Upper lobe of left lung (tissue), 6 donors: Measurements from ENCODE around the gene CYP3A5. TPM values are rescaled to one million over a fixed set of nuclear protein-coding genes. Genes with fewer than 3 reads are reported as not detected.
"Not testable (repeated sequence)": the region's sequence is repeated elsewhere in the genome, so short reads cannot be mapped to it uniquely, and the experiment has no call there.

Source experiments
- ATAC-seq, 2 donors: fragments of 200-7000 bp; cut with Tn5 transposase; one replicate each; pipeline ENCODE4 v1.9.1; 2022; ENCODE audit warnings: mild to moderate bottlenecking in 2 of 2, moderate library complexity in 2 of 2; ENCODE audit not compliant: low FRiP score in 2 of 2
- DNase-seq, 2 donors: peaks; one replicate each; pipeline ENCODE4 v3.0.0-alpha.2; 2019 to 2020
- H3K27ac ChIP-seq, 4 donors: fragments of 200-600 bp; sonication (generic); one replicate each; pipeline ENCODE4 v1.5.1; 2016 to 2019
- H3K27me3 ChIP-seq, 4 donors: fragments of 200-600 bp; sonication (generic); one replicate each; pipeline ENCODE4 v1.5.1; 2017 to 2019
- H3K36me3 ChIP-seq, 4 donors: fragments of 200-600 bp; sonication (generic); one replicate each; pipeline ENCODE4 v1.5.1; 2016 to 2019
- H3K4me1 ChIP-seq, 4 donors: fragments of 200-600 bp; sonication (generic); one replicate each; pipeline ENCODE4 v1.5.1; 2018 to 2019
- H3K4me3 ChIP-seq, 4 donors: fragments of 200-600 bp; sonication (generic); one replicate each; pipeline ENCODE4 v1.5.1; 2017 to 2019; ENCODE audit warnings: mild to moderate bottlenecking in 2 of 4, moderate library complexity in 1 of 4
- H3K9me3 ChIP-seq, 4 donors: fragments of 200-600 bp; sonication (generic); one replicate each; pipeline ENCODE4 v1.5.1; 2018 to 2019
- CTCF ChIP-seq, 6 experiments: fragments of 450-650 bp in 4 of 6; fragments of 200-600 bp in 2 of 6; sonication (generic) in 2 of 6; IDR thresholded peaks; one replicate each; pipeline ENCODE4 v1.5.1; 2016 to 2019; ENCODE audit warnings: antibody characterized with exemption in 6 of 6
- EP300 ChIP-seq, 4 donors: sonication (generic); formaldehyde crosslinking; IDR thresholded peaks; one replicate each; pipeline ENCODE4 v1.5.1; 2017; ENCODE audit warnings: antibody characterized with exemption in 4 of 4, control low read depth in 2 of 4
- POLR2A ChIP-seq, 4 donors: fragments of 450-650 bp; IDR thresholded peaks; one replicate each; pipeline ENCODE4 v1.5.1; 2016 to 2017; ENCODE audit warnings: antibody characterized with exemption in 4 of 4, mild to moderate bottlenecking in 2 of 4
- POLR2AphosphoS5 ChIP-seq, 2 donors: sonication (generic); formaldehyde crosslinking; IDR thresholded peaks; one replicate each; pipeline ENCODE4 v1.5.1; 2017; ENCODE audit warnings: antibody characterized with exemption in 2 of 2
- WGBS, 2 donors: methylation state at CpG; one replicate each; pipeline ENCODE4 v1.1.5; 2017 to 2018; 5-methylcytosine and 5-hydroxymethylcytosine counted together
- total RNA-seq, 6 donors: library from RNA; depleted of rRNA in 4 of 6; stranded (reverse); fragments of >200 nt in 4 of 6; gene quantifications; one replicate each; pipeline versions ENCODE4 v1.1.0 to v1.2.1, GENCODE V29; 2016 to 2021
- donor health status: DM: no; HTN: no; CAD: no; lungs with moderate emphysema.
- donor health status: DM: no; HTN: yes; CAD: no; lungs with severe emphysema.

CYP3A5 gene
- total RNA-seq, result 10 to 100 TPM in 5 of 6 donors, 1 to 10 TPM in 1; 8.0 to 25.2 (median 14.2) TPM

- DNase-seq (no peak), ATAC-seq (peak in 1 of 2 donors; percentile 87)
- Histone ChIP-seq H3K9me3 (no peaks in the 10 kb centered on the region), H3K27ac (peak within 1 kb of the TSS in 3 of 4 donors; percentile 38 to 57 (median 42)), H3K36me3 (no peaks in the 10 kb centered on the region), H3K4me1 (peaks cover 0 to 10% (median 3%) of the 10 kb centered on the region in 4 donors), H3K4me3 (peak within 1 kb of the TSS in 3 of 4 donors; percentile 24 to 43 (median 29)), H3K27me3 (no peaks in the 10 kb centered on the region)
- WGBS, 2 donors, result 58 to 71% methylated on average over 10 of the region's 10 CpGs
- TF ChIP-seq EP300 (IDR thresholded peaks at IDR 0.05) (no peak), POLR2A (IDR thresholded peaks at IDR 0.05) (no peak), POLR2AphosphoS5 (IDR thresholded peaks at IDR 0.05) (peak in 1 of 2 donors; percentile 63)
Measured at GRCh38 chr7:99679400-99680191, at the start of gene CYP3A5. CYP3A5 (minus strand) TSS chr7:99679996; CDS start chr7:99679896, 100 bp downstream.

- Histone ChIP-seq H3K27me3 (no peaks in the 10 kb centered on the region), H3K4me3 (no peak overlapping the region), H3K27ac (no peak overlapping the region), H3K4me1 (peaks cover 0 to 21% (median 2%) of the 10 kb centered on the region in 4 donors), H3K36me3 (no peaks in the 10 kb centered on the region), H3K9me3 (no peaks in the 10 kb centered on the region)
- 89 to 93% methylated on average over 2 of the region's 2 CpGs for WGBS, 2 donors
- DNase-seq (no peak), ATAC-seq (no peak)
- no peak for TF ChIP-seq POLR2A (IDR thresholded peaks at IDR 0.05)
- no peak for TF ChIP-seq EP300 (IDR thresholded peaks at IDR 0.05)
- TF ChIP-seq POLR2AphosphoS5 (IDR thresholded peaks at IDR 0.05), result no peak
Measured at GRCh38 chr7:99728615-99729014, 48.8 kb upstream of the CYP3A5 start.

- DNase-seq, H3K27me3 ChIP-seq, H3K27ac ChIP-seq, ATAC-seq, H3K36me3 ChIP-seq, H3K4me1 ChIP-seq, H3K9me3 ChIP-seq, H3K4me3 ChIP-seq: not testable (repeated sequence)
- 87 to 89% methylated on average over 6 of the region's 6 CpGs for WGBS, 2 donors
Measured at GRCh38 chr7:99723201-99723600, 43.4 kb upstream of the CYP3A5 start.

- no peak overlapping the region for H3K4me3 ChIP-seq
- no peak for TF ChIP-seq POLR2AphosphoS5 (IDR thresholded peaks at IDR 0.05)
- H3K27ac ChIP-seq, result no peak overlapping the region
- H3K4me1 ChIP-seq, result no peaks in the 10 kb centered on the region
- ATAC-seq, result no peak
- no peaks in the 10 kb centered on the region for H3K27me3 ChIP-seq
- H3K36me3 ChIP-seq, result no peaks in the 10 kb centered on the region
- 61 to 66% methylated on average over 5 of the region's 5 CpGs for WGBS, 2 donors
- no peak for DNase-seq
- H3K9me3 ChIP-seq, result no peaks in the 10 kb centered on the region
Measured at GRCh38 chr7:99720800-99721595, 41.2 kb upstream of the CYP3A5 start.

GRCh38 chr7:99719996-99720769 is 40.4 kb upstream of the CYP3A5 start:
- Histone ChIP-seq H3K27ac (no peak overlapping the region), H3K27me3 (no peaks in the 10 kb centered on the region), H3K4me1 (no peaks in the 10 kb centered on the region), H3K9me3 (no peaks in the 10 kb centered on the region), H3K4me3 (no peak overlapping the region), H3K36me3 (no peaks in the 10 kb centered on the region)
- no peak for TF ChIP-seq CTCF (IDR thresholded peaks at IDR 0.05)
- TF ChIP-seq EP300 (IDR thresholded peaks at IDR 0.05), result no peak
- DNase-seq (no peak), ATAC-seq (no peak)
- WGBS, 2 donors, result 64 to 65% methylated on average over 4 of the region's 4 CpGs

- ATAC-seq (no peak), DNase-seq (no peak)
- H3K36me3 ChIP-seq, result no peaks in the 10 kb centered on the region
- no peak overlapping the region for H3K27ac ChIP-seq
- no peaks in the 10 kb centered on the region for H3K27me3 ChIP-seq
- H3K4me3 ChIP-seq, result no peak overlapping the region
- H3K4me1 ChIP-seq, result no peaks in the 10 kb centered on the region
- no peaks in the 10 kb centered on the region for H3K9me3 ChIP-seq
- TF ChIP-seq POLR2AphosphoS5 (IDR thresholded peaks at IDR 0.05) (no peak), POLR2A (IDR thresholded peaks at IDR 0.05) (no peak), EP300 (IDR thresholded peaks at IDR 0.05) (no peak)
- 77 to 80% methylated on average over 3 of the region's 3 CpGs for WGBS, 2 donors
Measured at GRCh38 chr7:99713995-99714570, 34.3 kb upstream of the CYP3A5 start.
